H9 (cell line): ENCODE results near the gene VASP. TPM values are rescaled to one million over a fixed set of nuclear protein-coding genes. Genes with fewer than 3 reads are reported as not detected.

ENCODE experiments used
- DNase-seq: peaks from one replicate; pipeline ENCODE4 v3.0.0-alpha.2; 2017
- H2AFZ ChIP-seq: one replicate; pipeline ENCODE4 v1.6.1; 2013; ENCODE audit warnings: mild to moderate bottlenecking, low read length, control low read depth, moderate library complexity
- H2AK5ac ChIP-seq: 2 replicates; pipeline ENCODE4 v1.6.1; 2013; ENCODE audit warnings: low read length, control low read depth, mixed read lengths; ENCODE audit not compliant: insufficient read length
- H2BK120ac ChIP-seq: one replicate; pipeline ENCODE4 v1.6.1; 2013; ENCODE audit warnings: low read depth, mild to moderate bottlenecking, low read length, control low read depth, inconsistent platforms; ENCODE audit not compliant: poor library complexity, severe bottlenecking
- H2BK12ac ChIP-seq: 2 replicates; pipeline ENCODE4 v1.6.1; 2013; ENCODE audit warnings: low read length, control low read depth, mixed read lengths, low read depth; ENCODE audit not compliant: insufficient read length
- H2BK15ac ChIP-seq: 2 replicates; pipeline ENCODE4 v1.6.1; 2013; ENCODE audit warnings: low read depth, low read length, control low read depth
- H2BK20ac ChIP-seq: one replicate; pipeline ENCODE4 v1.6.1; 2013; ENCODE audit warnings: low read depth, mild to moderate bottlenecking, low read length, control low read depth, inconsistent platforms; ENCODE audit not compliant: poor library complexity, severe bottlenecking
- H2BK5ac ChIP-seq: 2 replicates; pipeline ENCODE4 v1.6.1; 2013; ENCODE audit warnings: low read length, control low read depth, mixed read lengths; ENCODE audit not compliant: insufficient read length
- H3K14ac ChIP-seq: 2 replicates; pipeline ENCODE4 v1.6.1; 2013; ENCODE audit warnings: low read length, control low read depth; ENCODE audit not compliant: insufficient read depth
- H3K18ac ChIP-seq: 2 replicates; pipeline ENCODE4 v1.6.1; 2013; ENCODE audit warnings: low read depth, mild to moderate bottlenecking, mixed read lengths, low read length, control low read depth; ENCODE audit not compliant: insufficient read length
- H3K23ac ChIP-seq: 2 replicates; pipeline ENCODE4 v1.6.1; 2013; ENCODE audit warnings: low read length, control low read depth, mixed read lengths, low read depth; ENCODE audit not compliant: insufficient read length
- H3K23me2 ChIP-seq: 2 replicates; pipeline ENCODE4 v1.6.1; 2013; ENCODE audit warnings: low read depth, mild to moderate bottlenecking, mixed read lengths, low read length, control low read depth; ENCODE audit not compliant: insufficient read length, poor library complexity, severe bottlenecking
- H3K27ac ChIP-seq: 2 replicates; pipeline ENCODE4 v1.5.1; 2013; ENCODE audit warnings: low read length, control low read depth, mixed read lengths, low read depth; ENCODE audit not compliant: insufficient read length
- H3K27me3 ChIP-seq: 2 replicates; pipeline ENCODE4 v1.6.1; 2013; ENCODE audit warnings: low read length, control low read depth, inconsistent platforms; ENCODE audit not compliant: insufficient read depth
- H3K4ac ChIP-seq: 2 replicates; pipeline ENCODE4 v1.6.1; 2013; ENCODE audit warnings: low read depth, mild to moderate bottlenecking, control low read depth, inconsistent platforms, low read length, moderate library complexity
- H3K4me1 ChIP-seq: 2 replicates; pipeline ENCODE4 v1.6.1; 2013; ENCODE audit warnings: low read length, control low read depth, inconsistent platforms; ENCODE audit not compliant: insufficient read depth
- H3K4me2 ChIP-seq: 2 replicates; pipeline ENCODE4 v1.6.1; 2013; ENCODE audit warnings: low read length, control low read depth, mixed read lengths; ENCODE audit not compliant: insufficient read length, insufficient read depth
- H3K56ac ChIP-seq: 2 replicates; pipeline ENCODE4 v1.6.1; 2013; ENCODE audit warnings: low read depth, mild to moderate bottlenecking, mixed read lengths, low read length, control low read depth; ENCODE audit not compliant: insufficient read length
- H3K79me1 ChIP-seq: 2 replicates; pipeline ENCODE4 v1.6.1; 2013; ENCODE audit warnings: low read depth, mild to moderate bottlenecking, moderate library complexity, low read length, control low read depth, inconsistent platforms; ENCODE audit not compliant: insufficient read depth, poor library complexity, severe bottlenecking
- H3K79me2 ChIP-seq: 2 replicates; pipeline ENCODE4 v1.6.1; 2013; ENCODE audit warnings: low read length, control low read depth, inconsistent platforms; ENCODE audit not compliant: insufficient read depth
- H3K9ac ChIP-seq: 2 replicates; pipeline ENCODE4 v1.6.1; 2013; ENCODE audit warnings: low read length, control low read depth, mixed read lengths; ENCODE audit not compliant: insufficient read length; ENCODE audit errors: extremely low read depth
- H3K9me3 ChIP-seq: one replicate; pipeline ENCODE4 v1.6.1; 2013; ENCODE audit warnings: low read depth, low read length, inconsistent platforms; ENCODE audit not compliant: control insufficient read depth
- H3T11ph ChIP-seq: one replicate; pipeline ENCODE4 v1.6.1; 2013; ENCODE audit warnings: mild to moderate bottlenecking, low read length, control low read depth, inconsistent platforms
- H4K20me1 ChIP-seq: one replicate; pipeline ENCODE4 v1.6.1; 2013; ENCODE audit not compliant: control insufficient read depth, insufficient read length, insufficient read depth
- H4K5ac ChIP-seq: 2 replicates; pipeline ENCODE4 v1.6.1; 2013; ENCODE audit warnings: low read depth, mild to moderate bottlenecking, mixed read lengths, low read length, control low read depth; ENCODE audit not compliant: insufficient read length
- H4K8ac ChIP-seq: replicated peaks from 2 replicates; pipeline ENCODE4 v1.6.1; 2013; ENCODE audit warnings: low read length, control low read depth, mixed read lengths, low read depth; ENCODE audit not compliant: insufficient read length
- H4K91ac ChIP-seq: 2 replicates; pipeline ENCODE4 v1.6.1; 2013; ENCODE audit warnings: low read depth, mild to moderate bottlenecking, moderate library complexity, mixed read lengths, low read length, control low read depth; ENCODE audit not compliant: insufficient read length
- H3K27ac Mint-ChIP-seq, 3 experiments: 2 replicates in 2 of 3; 3 replicates in 1 of 3; pipeline ENCODE4 v1.8.0; 2020 to 2021; ENCODE audit warnings: mixed read lengths in 3 of 3, mild to moderate bottlenecking in 1 of 3, moderate library complexity in 1 of 3
- H3K27me3 Mint-ChIP-seq: 2 replicates; pipeline ENCODE4 v1.8.0; 2021; ENCODE audit warnings: low read depth, mild to moderate bottlenecking, moderate library complexity, mixed read lengths
- H3K36me3 Mint-ChIP-seq, 3 experiments: 2 replicates in 2 of 3; 3 replicates in 1 of 3; pipeline ENCODE4 v1.8.0; 2020 to 2021; ENCODE audit warnings: low read depth in 3 of 3, mixed read lengths in 3 of 3; ENCODE audit not compliant: insufficient read depth in 1 of 3
- H3K4me1 Mint-ChIP-seq, 2 experiments: 2 replicates each; pipeline ENCODE4 v1.8.0; 2020; ENCODE audit warnings: mixed read lengths in 2 of 2
- H3K4me3 Mint-ChIP-seq, 2 experiments: 2 replicates in 1 of 2; 3 replicates in 1 of 2; pipeline ENCODE4 v1.8.0; 2020 to 2021; ENCODE audit warnings: mild to moderate bottlenecking in 2 of 2, mixed read lengths in 2 of 2, moderate library complexity in 1 of 2
- H3K9me3 Mint-ChIP-seq, 2 experiments: 2 replicates in 1 of 2; 3 replicates in 1 of 2; pipeline ENCODE4 v1.8.0; 2020; ENCODE audit warnings: mild to moderate bottlenecking in 2 of 2, mixed read lengths in 2 of 2, moderate library complexity in 1 of 2
- CTCF ChIP-seq: fragments of 200-600 bp; sonication (generic); conservative IDR thresholded peaks from 3 replicates; pipeline ENCODE4 v1.8.0; 2021; ENCODE audit warnings: antibody characterized with exemption, mild to moderate bottlenecking
- WGBS: extraction: QIAGEN DNeasy Blood & Tissue Kit; methylation state at CpG from one replicate; pipeline ENCODE4 v1.1.7; 2013; ENCODE audit warnings: missing lambda C conversion rate, low lambda C conversion rate, mixed read lengths; ENCODE audit not compliant: insufficient read length; ENCODE audit errors: extremely low coverage; 5-methylcytosine and 5-hydroxymethylcytosine counted together
- total RNA-seq: library from RNA; stranded (reverse); gene quantifications from 2 replicates; pipeline ENCODE4 v1.2.1, GENCODE V29; 2021

Gene VASP
- total RNA-seq, 1 experiment from 2014 or later: 157 TPM

DNA sequence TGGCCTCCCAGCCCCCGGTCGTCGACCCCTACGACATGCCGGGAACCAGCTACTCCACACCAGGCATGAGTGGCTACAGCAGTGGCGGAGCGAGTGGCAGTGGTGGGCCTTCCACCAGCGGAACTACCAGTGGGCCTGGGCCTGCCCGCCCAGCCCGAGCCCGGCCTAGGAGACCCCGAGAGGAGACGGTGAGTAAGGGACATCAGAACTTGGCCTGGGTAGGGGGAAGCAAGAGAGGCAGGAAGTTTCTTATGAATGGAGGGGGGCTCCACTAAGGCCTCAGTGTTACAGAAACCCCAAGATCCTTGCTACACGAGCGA lies 36.6 kb upstream of the VASP start:
- no peak overlapping the region for H4K91ac ChIP-seq
- H3T11ph ChIP-seq: no peak overlapping the region
- no peak overlapping the region for H4K5ac ChIP-seq
- no peak for DNase-seq
- no peak overlapping the region for H3K9ac ChIP-seq
- Mint-ChIP-seq H3K4me1 (peaks cover 32 to 59% of the 10 kb centered on the region in 2 experiments), H3K4me3 (peak overlapping the region in 1 of 2 experiments; percentile 92; a peak in 2 of 5 replicates), H3K27me3 (peaks cover 12% of the 10 kb centered on the region), H3K36me3 (peaks cover 0 to 11% (median 0%) of the 10 kb centered on the region in 3 experiments; a peak in 1 of 7 replicates), H3K27ac (no peak overlapping the region), H3K9me3 (no peaks in the 10 kb centered on the region; a peak in 1 of 5 replicates)
- no peaks in the 10 kb centered on the region for H3K4me1 ChIP-seq
- no peak overlapping the region for H2BK120ac ChIP-seq
- H3K4ac ChIP-seq: no peak overlapping the region
- H4K8ac ChIP-seq: no peak overlapping the region
- H3K4me2 ChIP-seq: no peak overlapping the region
- H4K20me1 ChIP-seq: no peaks in the 10 kb centered on the region
- H2AK5ac ChIP-seq: no peak overlapping the region
- H3K27ac ChIP-seq: no peak overlapping the region
- H2BK15ac ChIP-seq: no peak overlapping the region
- no peak overlapping the region for H3K14ac ChIP-seq
- no peak overlapping the region for H3K18ac ChIP-seq
- no peak overlapping the region for H3K56ac ChIP-seq
- no peaks in the 10 kb centered on the region for H3K79me2 ChIP-seq
- H3K9me3 ChIP-seq: no peaks in the 10 kb centered on the region
- no peaks in the 10 kb centered on the region; the same call in 1 of the 2 replicates for H3K27me3 ChIP-seq
- no peak overlapping the region for H3K23ac ChIP-seq
- H2BK5ac ChIP-seq: no peak overlapping the region
- peaks cover 19% of the 10 kb centered on the region for H3K23me2 ChIP-seq
- no peak overlapping the region for H2BK20ac ChIP-seq
- no peak overlapping the region for H2BK12ac ChIP-seq
- no peak overlapping the region for H2AFZ ChIP-seq
- no peaks in the 10 kb centered on the region for H3K79me1 ChIP-seq
- TF ChIP-seq CTCF: no peak
- no CpG with 5 or more reads among the region's 15 CpGs for WGBS
